ENCODE results near the gene RBP3.
"Not testable (repeated sequence)": the region's sequence is repeated elsewhere in the genome, so short reads cannot be mapped to it uniquely, and the experiment has no call there.

Gene RBP3

DNA sequence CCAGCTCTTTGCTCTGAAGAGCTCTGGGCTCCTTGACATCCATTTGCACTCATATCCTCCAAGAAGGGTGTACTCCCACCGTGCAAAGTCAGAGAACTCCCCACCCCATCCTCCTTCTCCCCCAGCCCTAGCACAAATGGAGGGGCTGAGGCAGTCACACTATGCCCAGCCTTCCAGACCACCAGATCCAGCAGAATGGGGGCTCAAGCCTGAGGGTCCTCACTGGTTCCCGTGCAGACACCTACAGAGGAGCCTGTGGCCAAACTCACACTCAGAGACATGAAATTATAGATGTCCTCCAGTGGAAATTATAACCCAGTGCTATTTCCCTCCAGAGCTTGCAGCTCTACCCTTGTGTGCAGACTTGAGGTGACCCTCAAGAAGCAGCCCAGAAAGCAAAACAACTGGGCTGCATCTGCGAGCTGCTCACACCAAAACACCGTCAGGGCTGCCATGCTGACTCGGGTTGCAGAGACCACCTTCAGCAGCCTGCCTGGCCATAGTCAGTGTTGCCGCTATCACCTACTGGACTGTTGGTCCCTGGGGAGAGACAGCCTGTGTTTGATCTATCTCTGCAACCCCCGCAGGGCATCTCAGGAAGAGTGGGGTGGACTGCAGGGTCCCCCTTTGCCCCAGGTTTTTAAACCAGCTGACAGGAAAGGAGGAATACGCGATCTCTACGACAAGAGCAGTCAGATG is 28.5 kb downstream of the RBP3 start:
- no peak for DNase-seq

GRCh38 chr10:47378183-47378510 is 30.0 kb downstream of the RBP3 start:
- DNase-seq = no peak

- no peak for DNase-seq
These were observed 30.7 kb downstream of the RBP3 start for GRCh38 chr10:47378606-47379444.

DNA sequence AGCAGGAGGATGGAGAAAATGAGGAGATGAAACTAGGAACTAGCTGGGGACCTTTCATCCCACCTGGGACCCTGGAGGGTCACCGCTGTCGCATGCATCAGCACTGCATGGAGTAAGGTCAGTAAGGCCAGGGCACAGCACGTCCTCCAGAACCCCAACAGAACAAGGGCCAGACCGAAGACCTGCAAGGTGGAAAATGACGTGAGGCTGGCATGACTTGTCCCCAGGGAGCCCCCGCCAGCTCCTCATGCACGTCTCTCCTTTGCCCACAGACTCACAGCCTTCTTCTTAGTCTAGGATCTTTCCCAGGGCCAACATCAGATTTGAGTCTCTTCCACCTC is 31.3 kb downstream of the RBP3 start:
- no peak for DNase-seq

DNA sequence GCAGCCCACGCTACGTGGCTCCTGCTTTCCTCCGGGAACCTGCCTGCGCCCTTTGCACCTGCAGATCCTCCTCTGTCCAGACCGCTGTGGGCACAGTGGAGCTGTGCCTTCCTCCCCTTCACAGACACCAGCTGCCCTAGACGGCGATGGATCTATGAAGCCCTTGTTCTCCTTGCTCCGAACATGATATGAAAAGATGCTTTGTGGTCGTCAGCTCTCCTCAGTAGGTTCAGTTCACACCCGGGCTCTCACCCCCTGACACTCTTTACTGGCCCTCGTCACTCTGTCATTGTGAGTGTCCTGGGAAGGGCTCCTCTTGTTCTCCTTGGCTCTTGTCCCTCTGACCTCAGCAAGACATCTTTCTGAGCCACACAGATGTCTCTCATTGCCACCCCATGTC is 31.7 kb downstream of the RBP3 start:
- DNase-seq = no peak

- no peak for DNase-seq
These were observed 32.4 kb downstream of the RBP3 start for GRCh38 chr10:47380341-47381102.

- DNase-seq = no peak
These were observed 32.9 kb downstream of the RBP3 start for GRCh38 chr10:47381103-47381395.

DNA sequence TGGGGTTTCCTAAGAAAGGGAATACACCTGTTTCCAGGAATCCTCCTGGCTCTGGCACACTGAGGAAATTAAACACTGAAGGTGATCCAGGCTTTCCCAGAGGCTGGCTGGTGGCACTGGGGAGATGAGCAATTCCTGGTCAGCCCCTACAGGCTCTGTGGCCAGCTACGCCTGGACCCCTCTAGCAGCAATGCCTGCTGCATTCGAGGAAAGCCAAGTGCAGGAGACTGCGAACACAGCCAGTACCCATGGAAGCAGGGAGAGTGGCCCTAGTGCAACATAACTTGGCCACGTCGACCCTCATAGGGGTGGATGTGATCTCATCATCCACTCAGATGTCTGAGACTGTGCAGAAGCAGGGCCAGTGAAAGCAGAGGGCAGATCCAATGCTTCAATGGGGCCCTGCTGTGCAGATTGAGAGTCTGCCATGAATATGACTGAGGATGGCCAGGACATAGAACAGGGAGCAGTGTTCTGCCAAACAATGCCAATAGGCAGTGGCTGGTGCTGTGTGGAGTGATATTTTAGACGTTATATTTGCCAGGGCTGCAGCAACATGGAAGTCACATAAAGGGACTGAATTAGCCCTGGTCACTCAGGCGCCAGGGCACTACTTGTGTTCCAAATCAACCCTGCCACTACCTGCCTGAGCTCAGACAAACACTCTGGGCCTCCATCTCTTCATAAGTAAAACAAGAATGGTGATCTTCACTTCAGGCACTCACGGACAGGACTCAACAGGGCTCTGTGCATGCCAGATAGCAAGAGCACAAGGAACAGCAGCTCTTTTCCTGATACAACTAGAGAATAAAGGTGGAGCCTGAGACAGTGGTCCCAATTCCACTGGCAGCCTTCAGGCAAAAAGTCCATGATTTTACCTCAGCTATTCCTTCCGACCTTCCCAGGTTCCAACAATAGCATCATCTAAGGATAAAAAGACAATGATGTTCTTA is 33.5 kb downstream of the RBP3 start:
- DNase-seq = no peak

DNA sequence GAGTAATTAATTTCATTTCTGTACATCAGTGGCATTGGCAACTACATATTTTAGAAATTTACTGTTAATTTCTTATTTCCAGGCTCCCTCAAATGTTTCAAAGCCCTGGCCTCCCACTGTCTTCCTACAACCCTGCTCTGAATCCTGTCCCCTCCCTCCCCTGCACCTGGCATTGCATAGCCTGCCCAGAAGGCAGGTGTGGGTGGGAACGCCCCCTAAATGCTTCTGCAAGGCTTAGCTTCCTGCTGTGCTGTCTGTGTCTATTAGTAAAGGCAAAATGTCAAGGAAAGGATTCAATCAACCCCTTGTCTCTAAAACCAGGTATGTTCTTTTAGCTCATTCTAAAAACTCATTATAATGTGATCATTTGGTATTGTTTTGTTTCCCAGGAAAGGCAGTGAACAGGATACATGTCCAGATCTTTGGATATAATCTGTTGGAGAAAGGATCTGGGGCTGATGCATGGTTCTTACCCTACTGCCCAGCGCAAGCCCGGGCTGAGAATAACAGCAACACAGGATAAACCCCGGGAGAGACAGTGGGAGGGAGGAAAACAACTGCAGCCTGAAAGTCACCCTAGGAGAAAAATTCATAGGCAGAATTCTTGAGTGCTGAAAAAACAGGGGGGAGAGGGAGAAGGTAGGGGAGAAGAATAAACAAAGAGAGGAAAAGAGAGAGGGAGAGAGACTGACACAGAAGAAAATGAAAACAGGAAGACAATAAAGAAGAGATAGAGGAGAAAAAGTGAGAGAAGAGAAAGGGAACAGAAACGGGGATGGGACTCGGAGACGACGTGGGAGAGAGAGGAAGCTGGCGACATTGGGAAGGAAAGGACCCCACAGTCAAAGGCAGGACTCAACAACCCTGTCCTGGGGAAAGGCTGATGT is 35.3 kb downstream of the RBP3 start:
- DNase-seq = no peak

GRCh38 chr10:47384148-47384921 is 36.2 kb downstream of the RBP3 start, which contains the start of gene ZNF488:
Gene ZNF488 (minus strand): TSS chr10:47384293. CDS start chr10:47368829, 15,464 bp downstream.
- DNase-seq = peak; percentile 35

- DNase-seq = not testable (repeated sequence)
These were observed 37.9 kb downstream of the RBP3 start for GRCh38 chr10:47386104-47386503.

DNA sequence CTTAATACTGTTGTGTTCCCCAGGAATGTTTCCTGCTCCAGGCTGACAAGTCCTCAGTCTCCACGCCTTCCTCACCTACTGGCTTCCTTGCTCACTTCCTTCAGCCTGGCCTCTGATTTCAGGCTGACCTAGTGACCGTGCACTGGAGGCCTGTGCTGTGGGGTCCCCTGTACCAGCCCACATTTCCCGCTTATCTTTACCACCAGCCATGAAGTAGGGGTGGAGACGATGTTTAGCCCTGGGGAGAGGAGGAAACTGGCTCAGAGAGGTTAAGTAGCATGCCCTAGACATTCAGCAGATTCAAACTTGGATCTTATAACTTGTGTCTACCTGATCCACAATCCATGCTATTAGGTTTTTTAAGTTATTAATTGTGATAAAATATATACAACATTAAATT is 40.7 kb downstream of the RBP3 start:
- DNase-seq = no peak

DNA sequence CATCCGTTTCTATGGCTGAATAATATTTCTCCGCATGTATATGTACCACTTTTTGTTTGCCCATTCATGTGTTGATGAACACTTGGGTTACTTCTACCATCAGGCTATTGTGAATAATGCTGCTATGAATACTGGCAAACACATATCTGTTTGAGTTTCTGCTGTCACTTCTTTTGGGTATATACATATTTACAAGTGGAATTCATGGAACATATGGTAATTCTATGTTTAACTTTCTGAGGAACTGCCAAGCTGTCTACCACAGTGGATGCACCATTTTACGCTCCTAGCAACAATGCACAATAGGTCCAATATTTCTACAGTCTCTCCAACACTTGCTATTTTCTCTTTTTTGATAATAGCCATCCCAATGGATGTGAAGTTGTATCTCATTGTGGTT is 41.5 kb downstream of the RBP3 start:
- no peak for DNase-seq

GRCh38 chr10:47396311-47396717 is 48.2 kb downstream of the RBP3 start:
- no peak for DNase-seq

GRCh38 chr10:47397256-47397655 is 49.1 kb downstream of the RBP3 start:
- no peak for DNase-seq

DNA sequence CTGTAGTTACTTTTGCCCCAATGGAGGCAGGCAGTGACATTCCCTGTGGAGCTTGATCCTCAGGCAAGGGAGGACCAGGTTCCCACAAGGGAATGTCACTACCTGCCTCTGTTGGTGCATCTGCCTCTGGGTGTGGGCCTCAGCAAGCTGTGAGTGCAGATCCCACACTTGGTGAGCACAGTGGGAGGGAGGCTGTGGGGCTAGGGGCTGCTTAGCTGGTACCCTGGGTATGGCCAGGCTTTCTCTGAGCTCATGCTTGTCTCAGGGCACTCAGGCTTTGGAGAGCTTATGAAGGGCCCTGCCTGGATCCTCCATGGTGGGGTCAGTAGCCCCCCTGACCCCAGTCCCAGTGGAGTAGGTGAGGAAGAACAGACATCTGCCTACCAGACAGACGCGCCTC is 52.1 kb downstream of the RBP3 start:
- DNase-seq = no peak

- DNase-seq = no peak
These were observed 52.6 kb downstream of the RBP3 start for GRCh38 chr10:47400786-47401185.

- DNase-seq = no peak
These were observed 53.0 kb downstream of the RBP3 start for GRCh38 chr10:47401210-47401609.

DNA sequence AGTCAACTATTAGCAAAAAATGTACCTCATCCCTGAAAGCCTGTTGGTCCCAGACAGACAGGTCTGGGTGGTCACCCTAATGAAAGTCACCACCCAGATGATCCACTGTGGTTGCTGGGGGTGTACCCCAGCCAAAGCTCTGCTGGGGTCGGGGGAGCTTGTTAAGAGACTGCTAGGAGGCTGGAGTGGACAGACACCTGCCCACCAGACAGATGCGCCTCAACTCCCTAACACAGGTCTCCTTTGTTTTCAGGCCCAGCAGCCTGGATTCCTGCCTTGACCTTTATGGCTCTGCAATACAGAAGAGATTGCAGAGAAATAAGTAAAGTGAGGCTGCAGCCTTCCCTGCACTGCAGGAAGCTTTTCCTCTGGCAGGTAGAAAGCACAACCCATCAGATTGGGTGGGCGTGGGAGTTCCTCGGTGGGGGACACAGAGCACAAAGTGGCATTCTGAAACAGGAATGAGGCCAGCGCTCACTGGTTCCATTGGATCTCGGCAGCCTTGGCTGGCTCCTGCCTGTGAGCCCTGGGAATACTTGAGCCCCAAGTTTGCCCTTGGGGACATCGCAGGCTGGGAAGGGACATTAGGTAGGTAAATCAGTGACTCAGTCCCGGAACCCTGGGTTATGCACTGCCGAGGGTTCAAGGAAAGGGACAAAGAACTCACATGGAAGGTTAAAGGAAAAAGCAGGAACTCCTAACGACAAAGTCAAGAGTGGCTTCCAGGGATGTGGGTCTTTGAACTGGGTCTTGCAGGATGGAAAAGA is 53.9 kb downstream of the RBP3 start:
- no peak for DNase-seq

GRCh38 chr10:47402641-47403301 is 54.6 kb downstream of the RBP3 start:
- DNase-seq = no peak

Measured in NCI-H2227 treated with DMSO at 0.1 percent for 48 hours (cell line).